GM18526 (cell line): ENCODE measurements around the gene APBB2.

Experiments
- POLR2A ChIP-seq: IDR thresholded peaks from 3 replicates; pipeline ENCODE4 v1.6.1; 2011; ENCODE audit not compliant: insufficient read length; ENCODE audit errors: extremely low read depth

APBB2 gene

DNA sequence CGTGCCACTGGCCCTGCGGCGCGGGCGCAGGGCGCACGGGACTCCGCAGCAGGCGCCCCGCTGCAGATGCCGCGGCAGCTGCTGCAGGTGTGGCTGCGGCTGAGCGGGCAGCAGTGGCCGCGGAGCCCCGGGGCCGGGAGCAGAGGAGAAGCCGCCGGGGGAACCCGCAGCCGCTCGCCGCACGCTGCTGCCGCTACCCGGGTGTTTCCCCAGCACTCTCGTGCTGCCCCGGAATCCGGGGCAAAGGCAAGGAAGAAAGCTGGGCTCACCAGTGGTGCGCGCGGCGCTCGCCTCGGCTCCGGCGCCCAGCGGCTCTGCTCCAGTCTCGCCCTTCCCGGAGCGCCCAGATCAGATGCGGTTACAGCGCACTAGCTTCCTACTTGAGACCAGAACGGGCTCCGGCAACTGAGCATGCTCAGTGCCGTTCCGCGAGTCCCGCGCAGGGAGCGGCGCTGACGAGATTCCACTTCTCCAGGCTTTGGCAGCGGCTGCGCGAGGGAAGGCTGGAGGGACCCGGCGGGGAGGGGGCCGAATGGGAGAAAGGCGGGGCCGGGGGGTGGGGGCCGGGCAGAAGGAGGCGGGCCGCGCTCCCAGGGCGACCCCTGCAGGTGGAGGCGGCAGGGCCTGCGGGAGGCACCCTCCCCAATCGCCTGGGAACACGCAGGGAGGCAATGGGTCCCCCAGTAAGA, at the start of gene APBB2:
Gene APBB2 (minus strand): TSS at position 407 of the 689 bp plus-strand sequence. CDS start 181,288 bp downstream, outside the sequence.
- peak; percentile 56 for TF ChIP-seq POLR2A

DNA sequence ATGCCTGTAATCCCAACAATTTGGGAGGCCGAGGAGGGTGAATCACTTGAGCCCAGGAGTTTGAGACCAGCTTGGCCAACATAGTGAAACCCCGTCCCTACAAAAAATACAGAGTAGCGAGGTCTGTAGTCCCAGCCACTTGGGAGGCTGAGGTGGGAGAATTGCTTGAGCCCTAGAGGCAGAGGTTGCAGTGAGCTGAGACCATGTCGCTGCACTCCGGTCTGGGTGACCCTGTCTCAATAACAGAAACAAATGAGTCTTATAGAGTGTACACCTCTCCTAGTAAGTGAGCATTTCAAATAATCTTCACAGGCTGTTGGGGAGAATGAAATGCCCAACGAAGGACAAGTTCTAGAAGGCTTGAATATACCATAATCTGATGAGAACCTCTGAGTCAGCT, 47.9 kb upstream of the APBB2 start:
- TF ChIP-seq POLR2A: no peak

DNA sequence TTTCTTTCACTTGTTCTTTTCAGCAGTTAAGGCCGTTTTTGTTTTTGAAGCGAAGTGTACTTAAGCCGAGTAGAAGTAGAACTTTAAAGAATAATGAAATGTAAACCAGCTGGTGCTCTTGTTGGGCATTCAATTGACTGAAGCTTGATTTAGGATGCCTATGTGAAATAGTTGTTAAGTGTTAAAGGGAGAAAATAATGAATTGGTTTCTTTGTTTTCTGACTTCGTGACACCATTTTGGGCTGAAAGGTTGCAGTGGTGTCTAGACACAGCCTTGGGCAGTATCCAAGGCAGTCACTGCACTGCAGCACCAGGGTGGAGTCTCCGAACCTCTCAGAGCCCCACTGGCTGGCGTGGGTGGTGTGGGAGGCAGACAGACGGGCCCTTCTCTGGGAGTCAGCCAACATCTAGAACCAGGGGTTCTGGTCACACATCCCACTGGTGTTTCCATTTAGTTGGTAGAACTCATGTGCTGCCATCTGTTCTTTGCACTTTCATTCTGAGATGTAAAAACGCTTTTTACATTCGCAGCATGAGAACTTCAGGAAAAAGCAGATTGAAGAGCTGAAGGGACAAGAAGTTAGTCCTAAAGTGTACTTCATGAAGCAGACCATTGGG, 45.9 kb upstream of the APBB2 start:
- TF ChIP-seq POLR2A: no peak

DNA sequence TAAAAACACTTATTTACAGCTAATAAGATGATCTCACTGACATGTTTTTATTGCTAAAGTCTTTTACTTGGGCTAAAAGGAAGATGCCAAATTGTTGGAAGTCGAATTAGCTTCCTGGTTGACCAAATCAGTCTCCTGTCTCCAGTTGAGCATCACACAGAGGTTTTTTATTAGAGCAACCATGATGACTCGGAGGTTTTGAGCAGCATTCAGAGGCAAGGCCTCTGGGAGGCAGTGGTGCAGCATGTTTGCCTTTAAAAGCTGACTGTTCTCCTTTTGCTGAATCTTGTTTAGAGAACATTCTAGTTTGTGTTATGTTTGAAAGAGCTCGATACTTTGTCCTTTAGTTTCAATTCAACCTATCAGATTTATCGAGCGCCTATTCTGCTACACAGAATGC, 44.4 kb upstream of the APBB2 start:
- TF ChIP-seq POLR2A: no peak

DNA sequence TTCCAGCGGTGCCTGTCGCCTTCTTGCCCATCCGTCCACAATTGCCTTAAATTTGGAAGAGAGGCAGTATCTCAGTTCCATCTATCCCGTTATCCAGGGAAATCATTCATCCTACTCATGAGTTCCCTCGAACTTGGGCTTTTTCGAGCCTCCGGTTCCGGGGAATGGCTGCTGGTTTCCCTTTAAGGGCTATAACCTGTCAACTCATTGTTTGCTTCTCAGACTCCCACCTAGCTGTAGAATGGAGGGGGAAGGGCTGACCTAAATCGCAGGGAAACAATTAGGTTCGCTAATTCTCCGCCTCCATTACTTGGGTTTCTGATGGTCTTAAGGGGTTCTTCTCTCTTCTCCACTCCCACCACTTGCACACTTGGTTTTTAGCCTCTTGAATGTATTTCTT, 43.6 kb upstream of the APBB2 start:
- TF ChIP-seq POLR2A: no peak

DNA sequence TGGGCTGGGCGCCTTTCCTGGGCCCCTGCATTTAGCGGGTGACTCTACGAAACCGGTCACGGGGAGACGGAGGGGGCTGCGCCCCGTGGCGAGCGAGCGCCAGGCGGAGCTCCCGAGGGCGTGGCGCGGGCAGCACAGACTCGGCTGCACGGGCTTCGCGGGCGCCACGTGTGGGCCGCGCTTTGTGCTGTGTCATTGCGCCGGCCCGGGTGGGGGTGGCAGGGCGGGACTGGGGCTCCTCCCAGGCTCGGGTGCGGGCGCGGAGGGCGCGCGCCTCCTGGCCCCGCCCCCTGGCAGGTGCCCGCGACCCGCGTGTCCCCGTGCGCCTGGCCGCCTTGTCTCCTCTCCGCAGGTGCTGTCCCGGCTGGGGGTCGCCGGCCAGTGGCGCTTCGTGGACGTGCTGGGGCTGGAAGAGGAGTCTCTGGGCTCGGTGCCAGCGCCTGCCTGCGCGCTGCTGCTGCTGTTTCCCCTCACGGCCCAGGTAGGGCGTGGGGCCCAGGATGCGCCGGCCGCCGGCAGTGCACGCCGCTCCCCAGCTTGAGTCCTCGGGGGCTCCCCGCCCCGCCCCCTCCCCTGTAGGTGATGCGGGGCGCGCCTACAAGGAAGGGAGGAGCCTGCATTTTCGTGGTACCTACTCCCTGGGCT, 43.0 kb upstream of the APBB2 start:
- peak; percentile 3 for TF ChIP-seq POLR2A

DNA sequence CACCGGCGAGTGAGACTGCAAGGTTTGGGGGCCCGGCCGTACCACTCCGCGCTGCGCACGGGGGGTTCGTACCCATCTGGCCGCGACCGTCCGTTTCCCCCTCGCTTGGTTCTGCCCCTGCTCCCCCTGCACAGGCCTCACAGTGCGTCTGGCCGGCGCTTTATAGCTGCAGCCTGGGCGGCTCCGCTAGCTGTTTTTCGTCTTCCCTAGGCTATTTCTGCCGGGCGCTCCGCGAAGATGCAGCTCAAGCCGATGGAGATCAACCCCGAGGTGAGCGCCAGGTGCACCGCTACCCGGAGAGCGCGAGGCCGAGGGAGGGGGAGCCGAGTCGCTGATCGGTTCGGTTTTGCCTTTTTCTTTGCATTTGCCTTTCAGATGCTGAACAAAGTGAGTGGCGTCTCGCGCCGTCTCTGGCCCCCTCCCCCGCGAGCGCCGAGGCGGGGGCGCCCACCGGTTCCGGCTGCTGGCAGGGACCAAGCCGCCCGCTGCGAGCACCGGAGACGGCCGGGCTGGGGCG, 42.5 kb upstream of the APBB2 start, which contains the start of gene UCHL1:
Gene UCHL1 (plus strand): TSS at position 189 of the 517 bp plus-strand sequence. CDS start 49 bp downstream, at position 238.
- TF ChIP-seq POLR2A: peak; percentile 93

DNA sequence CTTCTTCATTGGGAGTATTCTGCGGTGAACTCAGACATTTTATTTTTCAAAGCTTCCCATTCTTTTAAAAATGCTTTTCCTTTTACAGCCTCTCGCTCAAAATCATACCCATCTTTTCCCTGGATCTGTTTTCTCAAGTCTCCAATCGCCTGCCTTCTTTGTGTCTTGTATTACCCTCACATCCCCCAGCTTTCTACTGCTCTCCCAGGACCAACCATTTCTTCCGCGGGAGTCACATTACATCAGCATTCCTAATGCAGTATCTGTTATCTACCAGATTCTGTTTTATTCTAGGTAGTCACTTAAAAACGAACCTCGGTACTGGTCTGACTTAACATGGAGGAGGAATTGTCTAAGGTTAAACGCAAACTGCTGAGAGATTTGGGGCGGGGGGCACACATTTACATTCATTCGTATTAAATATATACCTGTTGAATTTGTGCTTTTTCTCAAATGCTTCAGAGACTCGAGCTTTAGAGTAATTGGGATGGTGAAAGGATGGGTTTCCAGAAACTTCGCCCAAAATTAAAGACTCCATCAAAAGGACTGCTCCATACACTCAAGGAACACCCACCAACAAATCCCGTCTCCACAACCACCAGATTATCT, 41.9 kb upstream of the APBB2 start:
- no peak for TF ChIP-seq POLR2A

DNA sequence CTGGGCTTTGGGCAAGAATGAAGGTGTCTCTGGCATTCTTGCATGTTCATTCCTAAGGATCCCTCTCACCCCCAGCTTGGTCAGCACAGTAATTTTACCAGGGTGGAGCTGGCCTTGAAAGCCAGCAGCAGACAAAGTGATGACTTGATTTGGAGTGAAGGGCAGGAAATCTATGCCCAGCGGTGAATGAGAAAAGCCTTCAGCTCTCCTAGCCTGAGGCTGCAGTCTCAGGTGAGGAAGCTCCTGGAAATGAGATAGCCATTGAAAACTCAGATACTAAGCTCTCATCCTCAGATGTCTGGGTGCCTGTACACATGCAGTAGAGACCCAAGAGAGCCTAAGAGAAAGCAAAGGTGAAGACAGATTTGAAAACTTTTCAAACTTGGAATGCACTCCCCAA, 31.6 kb upstream of the APBB2 start:
- TF ChIP-seq POLR2A: no peak

DNA sequence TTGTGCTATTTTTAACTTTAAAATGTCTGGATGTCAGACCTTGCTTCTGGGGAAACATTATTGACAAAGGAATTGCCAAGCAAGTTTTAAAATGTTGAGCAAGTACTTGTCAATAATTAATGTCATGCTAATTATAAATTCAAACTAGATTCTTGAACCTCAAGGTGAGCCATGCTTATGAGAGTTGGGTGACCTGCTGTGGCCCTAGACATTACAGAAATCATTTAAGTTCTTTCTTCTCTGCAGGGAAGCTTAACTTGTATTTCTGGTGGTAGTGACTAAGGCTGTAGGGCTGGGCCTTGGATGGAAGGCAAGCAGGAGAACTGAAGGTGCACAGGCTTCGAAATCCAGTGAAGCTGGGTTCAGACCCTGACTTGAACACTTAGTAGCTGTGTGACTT, 27.6 kb upstream of the APBB2 start:
- no peak for TF ChIP-seq POLR2A

DNA sequence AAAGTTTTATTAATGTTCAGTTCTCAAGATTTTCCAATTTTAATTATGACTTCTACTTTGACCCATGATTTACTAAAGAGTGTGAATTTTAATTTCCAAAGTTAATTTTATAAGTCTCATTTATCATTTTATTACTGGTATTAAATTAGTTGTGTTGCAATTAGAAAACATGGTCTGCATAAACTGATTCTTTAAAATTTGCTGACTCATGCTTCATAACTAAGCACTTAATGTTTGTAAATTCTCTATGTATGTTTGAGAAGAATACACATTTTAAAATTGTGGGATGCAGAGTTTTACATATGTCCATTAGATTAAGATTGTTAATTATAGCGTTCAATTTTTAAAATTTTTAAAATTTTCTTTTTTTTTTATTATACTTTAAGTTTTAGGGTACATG, 22.2 kb upstream of the APBB2 start:
- no peak for TF ChIP-seq POLR2A

DNA sequence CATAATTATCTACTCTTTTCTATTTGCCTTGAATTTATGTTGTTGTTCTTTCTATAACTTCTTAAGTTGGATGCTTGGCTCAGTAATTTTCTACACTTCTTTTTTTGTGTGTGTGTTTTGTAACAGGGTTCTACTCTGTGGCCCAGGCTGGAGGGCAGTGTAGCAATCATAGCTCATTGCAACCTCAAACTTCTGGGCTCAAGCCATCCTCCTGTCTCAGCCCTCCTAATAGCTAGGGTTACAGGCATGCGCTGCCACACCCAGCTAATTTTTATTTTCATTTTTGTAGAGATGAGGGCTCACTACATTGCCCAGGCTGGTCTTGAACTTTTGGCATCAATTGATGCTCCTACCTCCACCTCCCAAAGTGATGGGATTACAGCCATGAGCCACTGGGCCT, 21.7 kb upstream of the APBB2 start:
- TF ChIP-seq POLR2A: no peak

DNA sequence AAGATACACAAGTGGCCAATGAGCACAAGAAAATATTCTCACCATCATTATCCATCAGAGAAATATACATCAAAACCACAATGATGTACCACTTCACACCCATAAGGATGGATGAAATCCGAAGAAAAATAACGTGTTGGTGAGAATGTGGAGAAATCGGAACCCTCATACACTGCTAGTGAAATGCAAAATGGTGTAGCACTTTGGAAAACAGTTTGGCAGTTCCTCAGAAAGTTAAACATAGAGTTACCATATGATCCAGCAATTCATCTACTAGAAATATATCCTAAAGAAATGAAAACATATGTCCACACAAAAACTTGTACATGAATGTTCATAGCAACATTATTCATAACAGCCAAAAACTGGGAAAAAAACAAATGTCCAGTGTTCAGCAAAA, 18.5 kb upstream of the APBB2 start:
- no peak for TF ChIP-seq POLR2A

DNA sequence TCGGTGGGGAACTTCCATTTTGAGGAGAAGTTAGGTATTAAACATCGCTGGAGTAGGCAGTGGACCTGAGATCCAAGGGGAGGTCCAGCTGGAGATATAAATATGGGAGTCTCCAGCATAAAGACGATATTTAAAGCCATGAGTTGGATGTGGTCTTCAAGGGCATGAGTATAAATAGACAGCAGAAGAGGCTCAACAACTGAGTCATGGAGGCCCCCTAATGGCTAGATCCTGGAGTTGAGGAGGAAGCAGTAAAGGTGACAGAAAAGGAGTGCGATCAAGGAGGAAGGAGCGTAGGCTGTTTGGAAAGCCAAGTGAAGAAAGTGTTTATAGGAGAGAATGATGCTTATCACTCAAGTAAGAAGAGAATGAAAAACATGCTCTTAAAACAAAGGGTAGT, 18.1 kb upstream of the APBB2 start:
- no peak for TF ChIP-seq POLR2A

DNA sequence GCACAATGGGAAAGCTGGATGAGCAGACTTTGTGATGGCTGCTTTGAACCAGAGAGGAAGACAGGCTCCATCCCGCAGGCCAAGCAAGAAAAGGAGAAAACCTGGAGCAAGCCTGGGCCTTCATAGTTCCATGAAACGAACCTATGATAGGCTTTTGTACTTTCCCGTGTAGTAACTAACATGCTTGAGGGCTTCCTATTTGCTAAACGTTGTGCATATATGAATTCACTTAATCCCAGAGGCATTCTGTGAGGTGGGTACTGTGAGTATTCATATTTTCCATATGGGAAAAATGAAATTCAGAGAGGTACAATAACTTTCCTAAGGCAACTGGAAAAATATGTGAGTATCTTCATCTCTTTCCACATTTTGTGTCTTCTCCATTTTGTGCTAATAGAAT, 13.6 kb upstream of the APBB2 start:
- TF ChIP-seq POLR2A: no peak
